Ovary (tissue), 9 donors: Measurements from ENCODE around the gene DYNC1LI1. TPM values are rescaled to one million over a fixed set of nuclear protein-coding genes. Genes with fewer than 3 reads are reported as not detected.

Source experiments
- DNase-seq, 5 donors: peaks; one replicate each; pipeline ENCODE4 v3.0.0-alpha.2; 2019 to 2020
- H3K27ac ChIP-seq, 2 donors: fragments of 200-600 bp; one replicate each; pipeline versions ENCODE4 v1.5.1 to v1.8.0; 2019 to 2022
- H3K27me3 ChIP-seq: fragments of 200-600 bp; one replicate; pipeline ENCODE4 v1.8.0; 2022
- H3K36me3 ChIP-seq: fragments of 200-600 bp; sonication (generic); one replicate; pipeline ENCODE4 v1.5.1; 2019
- H3K4me1 ChIP-seq: one replicate; pipeline ENCODE4 v1.8.1; 2013; ENCODE audit warnings: mild to moderate bottlenecking, moderate library complexity; ENCODE audit not compliant: insufficient read depth
- H3K4me3 ChIP-seq: fragments of 200-600 bp; sonication (generic); one replicate; pipeline ENCODE4 v1.5.1; 2017
- H3K9me3 ChIP-seq, 2 donors: fragments of 200-600 bp in 1 of 2; sonication (generic) in 1 of 2; one replicate each; pipeline versions ENCODE4 v1.5.1 to v1.8.1; 2013 to 2019; ENCODE audit warnings: mild to moderate bottlenecking in 1 of 2, moderate library complexity in 1 of 2
- CTCF ChIP-seq, 3 donors: fragments of 450-650 bp in 2 of 3; fragments of 200-600 bp in 1 of 3; IDR thresholded peaks; one replicate each; pipeline versions ENCODE4 v1.5.1 to v1.8.0; 2016 to 2022; ENCODE audit warnings: antibody characterized with exemption in 3 of 3, mild to moderate bottlenecking in 1 of 3
- EP300 ChIP-seq: sonication (generic); formaldehyde crosslinking; IDR thresholded peaks from one replicate; pipeline ENCODE4 v1.6.1; 2017; ENCODE audit warnings: antibody characterized with exemption
- POLR2A ChIP-seq: fragments of 450-650 bp; IDR thresholded peaks from one replicate; pipeline ENCODE4 v1.6.1; 2017; ENCODE audit warnings: antibody characterized with exemption, mild to moderate bottlenecking, moderate library complexity
- WGBS, 3 donors: extraction: QIAGEN DNeasy Blood & Tissue Kit in 1 of 3; methylation state at CpG; one replicate each; pipeline versions ENCODE4 v1.1.5 to v1.1.7; 2013 to 2017; 5-methylcytosine and 5-hydroxymethylcytosine counted together
- intact Hi-C, 4 donors: fragments of 100-400 bp; cut with DNase I; formaldehyde crosslinking; loops; one replicate each; pipeline versions ENCODE4 v1.11.0 to v1.15.1; 2022 to 2023
- polyA plus RNA-seq, 2 donors: library from polyadenylated mRNA; stranded (reverse); fragments of 200-250 nt in 1 of 2; fragments of 350-450 nt in 1 of 2; fragmentation: Illumina TruSeq in 1 of 2; extraction: RNeasy Lipid Tissue Mini Kit (QIAGEN cat#74804) in 1 of 2; gene quantifications; one replicate each; pipeline ENCODE4 v1.2.3, GENCODE V29; 2013 to 2014
- total RNA-seq, 7 donors: library from RNA; depleted of rRNA in 2 of 7; stranded (reverse); fragments of >200 nt in 2 of 7; fragmentation: NEBNext Ultra II Directional in 3 of 7; extraction: Animal tissue kit (Norgen Biotek cat#: 25700) in 3 of 7; gene quantifications; one replicate each; pipeline versions ENCODE4 v1.1.0 to v1.2.4, GENCODE V29; 2016 to 2023
- donor health status: DM: no; HTN: no; CAD: no; lungs with moderate emphysema.
- donor health status: DM: no; HTN: no; CAD: no.
- donor health status: Bipolar disorder and iron deficiency.
- donor health status: DM: yes; HTN: yes; CAD: no.
- donor health status: DM: no; HTN: no; CAD: no.
- donor health status: DM: yes; HTN: yes; CAD: no.

The DYNC1LI1 gene
- total and polyA plus RNA-seq, 9 donors: 21.0 to 37.8 (median 26.6) TPM

- intact Hi-C loops: loop anchor here in 1 of 4 donors (10.0 kb wide), 1 partner anchor 433 kb away; no protein-coding TSS in a partner anchor
- Histone ChIP-seq H3K27me3 (no peaks in the 10 kb centered on the region), H3K27ac (peak overlapping the region; percentile 58 to 83), H3K4me3 (peak overlapping the region; percentile 79), H3K9me3 (no peaks in the 10 kb centered on the region), H3K36me3 (no peaks in the 10 kb centered on the region), H3K4me1 (no peaks in the 10 kb centered on the region)
- 2 to 3% (median 3%) methylated on average over 4 of the region's 4 CpGs for WGBS, 3 donors
- no peak for TF ChIP-seq EP300
- TF ChIP-seq POLR2A: no peak
- DNase-seq: no peak
Observed at GRCh38 chr3:32501783-32502117, 68.9 kb downstream of the DYNC1LI1 start.

- Histone ChIP-seq H3K9me3 (no peaks in the 10 kb centered on the region), H3K36me3 (no peaks in the 10 kb centered on the region), H3K4me3 (peak overlapping the region; percentile 79), H3K27me3 (no peaks in the 10 kb centered on the region), H3K27ac (no peak overlapping the region), H3K4me1 (no peaks in the 10 kb centered on the region)
- DNase-seq: peak in 1 of 5 donors; percentile 21
- TF ChIP-seq CTCF (IDR thresholded peaks at IDR 0.05): no peak
- TF ChIP-seq EP300: no peak
- TF ChIP-seq POLR2A: no peak
- WGBS, 3 donors: 52 to 73% (median 61%) methylated on average over 25 of the region's 25 CpGs
- intact Hi-C loops: loop anchor here in 1 of 4 donors (10.0 kb wide), 1 partner anchor 434 kb away; no protein-coding TSS in a partner anchor
Observed at GRCh38 chr3:32500880-32501782, 69.5 kb downstream of the DYNC1LI1 start.

- no peaks in the 10 kb centered on the region for H3K4me1 ChIP-seq
- intact Hi-C loops: loop anchor here in 1 of 4 donors (10.0 kb wide), 1 partner anchor 435 kb away; no protein-coding TSS in a partner anchor
Observed at GRCh38 chr3:32500231-32500630, 70.4 kb downstream of the DYNC1LI1 start.

GRCh38 chr3:32499585-32499984, 71.1 kb downstream of the DYNC1LI1 start:
- Histone ChIP-seq H3K4me3 (no peak overlapping the region), H3K36me3 (no peaks in the 10 kb centered on the region), H3K9me3 (no peaks in the 10 kb centered on the region), H3K27ac (no peak overlapping the region), H3K27me3 (no peaks in the 10 kb centered on the region), H3K4me1 (no peaks in the 10 kb centered on the region)
- TF ChIP-seq EP300 (no peak), CTCF (IDR thresholded peaks at IDR 0.05) (no peak), POLR2A (no peak)
- DNase-seq: no peak
- WGBS, 3 donors: 91 to 94% (median 93%) methylated on average over 2 of the region's 2 CpGs
- intact Hi-C loops: no loop called here

More at GRCh38 chr3:32500231-32500630, 70.4 kb downstream of the DYNC1LI1 start:
- H3K4me3 ChIP-seq: no peak overlapping the region
- DNase-seq: no peak
- H3K36me3 ChIP-seq: no peaks in the 10 kb centered on the region
- H3K27me3 ChIP-seq: no peaks in the 10 kb centered on the region
- H3K27ac ChIP-seq: no peak overlapping the region
- TF ChIP-seq EP300 (no peak), CTCF (IDR thresholded peaks at IDR 0.05) (no peak), POLR2A (no peak)
- 28 to 45% (median 29%) methylated on average over 2 of the region's 2 CpGs for WGBS, 3 donors
- no peaks in the 10 kb centered on the region for H3K9me3 ChIP-seq

GRCh38 chr3:32498992-32499391, 71.7 kb downstream of the DYNC1LI1 start:
- DNase-seq: no peak
- H3K9me3 ChIP-seq: no peaks in the 10 kb centered on the region
- no peak overlapping the region for H3K4me3 ChIP-seq
- no peaks in the 10 kb centered on the region for H3K27me3 ChIP-seq
- H3K36me3 ChIP-seq: no peaks in the 10 kb centered on the region
- peaks cover 1% of the 10 kb centered on the region for H3K4me1 ChIP-seq
- 90 to 94% (median 93%) methylated on average over 3 of the region's 3 CpGs for WGBS, 3 donors
- no peak for TF ChIP-seq EP300
- intact Hi-C loops: no loop called here
- no peak overlapping the region for H3K27ac ChIP-seq
